H9 (cell line): ENCODE results near the gene CADPS. TPM values are rescaled to one million over a fixed set of nuclear protein-coding genes. Genes with fewer than 3 reads are reported as not detected.

ENCODE experiments used
- DNase-seq: peaks from one replicate; pipeline ENCODE4 v3.0.0-alpha.2; 2017
- H2AFZ ChIP-seq: one replicate; pipeline ENCODE4 v1.6.1; 2013; ENCODE audit warnings: mild to moderate bottlenecking, low read length, control low read depth, moderate library complexity
- H2AK5ac ChIP-seq: 2 replicates; pipeline ENCODE4 v1.6.1; 2013; ENCODE audit warnings: low read length, control low read depth, mixed read lengths; ENCODE audit not compliant: insufficient read length
- H2BK120ac ChIP-seq: one replicate; pipeline ENCODE4 v1.6.1; 2013; ENCODE audit warnings: low read depth, mild to moderate bottlenecking, low read length, control low read depth, inconsistent platforms; ENCODE audit not compliant: poor library complexity, severe bottlenecking
- H2BK12ac ChIP-seq: 2 replicates; pipeline ENCODE4 v1.6.1; 2013; ENCODE audit warnings: low read length, control low read depth, mixed read lengths, low read depth; ENCODE audit not compliant: insufficient read length
- H2BK15ac ChIP-seq: 2 replicates; pipeline ENCODE4 v1.6.1; 2013; ENCODE audit warnings: low read depth, low read length, control low read depth
- H2BK20ac ChIP-seq: one replicate; pipeline ENCODE4 v1.6.1; 2013; ENCODE audit warnings: low read depth, mild to moderate bottlenecking, low read length, control low read depth, inconsistent platforms; ENCODE audit not compliant: poor library complexity, severe bottlenecking
- H2BK5ac ChIP-seq: 2 replicates; pipeline ENCODE4 v1.6.1; 2013; ENCODE audit warnings: low read length, control low read depth, mixed read lengths; ENCODE audit not compliant: insufficient read length
- H3K14ac ChIP-seq: 2 replicates; pipeline ENCODE4 v1.6.1; 2013; ENCODE audit warnings: low read length, control low read depth; ENCODE audit not compliant: insufficient read depth
- H3K18ac ChIP-seq: 2 replicates; pipeline ENCODE4 v1.6.1; 2013; ENCODE audit warnings: low read depth, mild to moderate bottlenecking, mixed read lengths, low read length, control low read depth; ENCODE audit not compliant: insufficient read length
- H3K23ac ChIP-seq: 2 replicates; pipeline ENCODE4 v1.6.1; 2013; ENCODE audit warnings: low read length, control low read depth, mixed read lengths, low read depth; ENCODE audit not compliant: insufficient read length
- H3K23me2 ChIP-seq: 2 replicates; pipeline ENCODE4 v1.6.1; 2013; ENCODE audit warnings: low read depth, mild to moderate bottlenecking, mixed read lengths, low read length, control low read depth; ENCODE audit not compliant: insufficient read length, poor library complexity, severe bottlenecking
- H3K27ac ChIP-seq: 2 replicates; pipeline ENCODE4 v1.5.1; 2013; ENCODE audit warnings: low read length, control low read depth, mixed read lengths, low read depth; ENCODE audit not compliant: insufficient read length
- H3K27me3 ChIP-seq: 2 replicates; pipeline ENCODE4 v1.6.1; 2013; ENCODE audit warnings: low read length, control low read depth, inconsistent platforms; ENCODE audit not compliant: insufficient read depth
- H3K4ac ChIP-seq: 2 replicates; pipeline ENCODE4 v1.6.1; 2013; ENCODE audit warnings: low read depth, mild to moderate bottlenecking, control low read depth, inconsistent platforms, low read length, moderate library complexity
- H3K4me1 ChIP-seq: 2 replicates; pipeline ENCODE4 v1.6.1; 2013; ENCODE audit warnings: low read length, control low read depth, inconsistent platforms; ENCODE audit not compliant: insufficient read depth
- H3K4me2 ChIP-seq: 2 replicates; pipeline ENCODE4 v1.6.1; 2013; ENCODE audit warnings: low read length, control low read depth, mixed read lengths; ENCODE audit not compliant: insufficient read length, insufficient read depth
- H3K56ac ChIP-seq: 2 replicates; pipeline ENCODE4 v1.6.1; 2013; ENCODE audit warnings: low read depth, mild to moderate bottlenecking, mixed read lengths, low read length, control low read depth; ENCODE audit not compliant: insufficient read length
- H3K79me1 ChIP-seq: 2 replicates; pipeline ENCODE4 v1.6.1; 2013; ENCODE audit warnings: low read depth, mild to moderate bottlenecking, moderate library complexity, low read length, control low read depth, inconsistent platforms; ENCODE audit not compliant: insufficient read depth, poor library complexity, severe bottlenecking
- H3K79me2 ChIP-seq: 2 replicates; pipeline ENCODE4 v1.6.1; 2013; ENCODE audit warnings: low read length, control low read depth, inconsistent platforms; ENCODE audit not compliant: insufficient read depth
- H3K9ac ChIP-seq: 2 replicates; pipeline ENCODE4 v1.6.1; 2013; ENCODE audit warnings: low read length, control low read depth, mixed read lengths; ENCODE audit not compliant: insufficient read length; ENCODE audit errors: extremely low read depth
- H3K9me3 ChIP-seq: one replicate; pipeline ENCODE4 v1.6.1; 2013; ENCODE audit warnings: low read depth, low read length, inconsistent platforms; ENCODE audit not compliant: control insufficient read depth
- H3T11ph ChIP-seq: one replicate; pipeline ENCODE4 v1.6.1; 2013; ENCODE audit warnings: mild to moderate bottlenecking, low read length, control low read depth, inconsistent platforms
- H4K20me1 ChIP-seq: one replicate; pipeline ENCODE4 v1.6.1; 2013; ENCODE audit not compliant: control insufficient read depth, insufficient read length, insufficient read depth
- H4K5ac ChIP-seq: 2 replicates; pipeline ENCODE4 v1.6.1; 2013; ENCODE audit warnings: low read depth, mild to moderate bottlenecking, mixed read lengths, low read length, control low read depth; ENCODE audit not compliant: insufficient read length
- H4K8ac ChIP-seq: replicated peaks from 2 replicates; pipeline ENCODE4 v1.6.1; 2013; ENCODE audit warnings: low read length, control low read depth, mixed read lengths, low read depth; ENCODE audit not compliant: insufficient read length
- H4K91ac ChIP-seq: 2 replicates; pipeline ENCODE4 v1.6.1; 2013; ENCODE audit warnings: low read depth, mild to moderate bottlenecking, moderate library complexity, mixed read lengths, low read length, control low read depth; ENCODE audit not compliant: insufficient read length
- H3K27ac Mint-ChIP-seq, 3 experiments: 2 replicates in 2 of 3; 3 replicates in 1 of 3; pipeline ENCODE4 v1.8.0; 2020 to 2021; ENCODE audit warnings: mixed read lengths in 3 of 3, mild to moderate bottlenecking in 1 of 3, moderate library complexity in 1 of 3
- H3K27me3 Mint-ChIP-seq: 2 replicates; pipeline ENCODE4 v1.8.0; 2021; ENCODE audit warnings: low read depth, mild to moderate bottlenecking, moderate library complexity, mixed read lengths
- H3K36me3 Mint-ChIP-seq, 3 experiments: 2 replicates in 2 of 3; 3 replicates in 1 of 3; pipeline ENCODE4 v1.8.0; 2020 to 2021; ENCODE audit warnings: low read depth in 3 of 3, mixed read lengths in 3 of 3; ENCODE audit not compliant: insufficient read depth in 1 of 3
- H3K4me1 Mint-ChIP-seq, 2 experiments: 2 replicates each; pipeline ENCODE4 v1.8.0; 2020; ENCODE audit warnings: mixed read lengths in 2 of 2
- H3K4me3 Mint-ChIP-seq, 2 experiments: 2 replicates in 1 of 2; 3 replicates in 1 of 2; pipeline ENCODE4 v1.8.0; 2020 to 2021; ENCODE audit warnings: mild to moderate bottlenecking in 2 of 2, mixed read lengths in 2 of 2, moderate library complexity in 1 of 2
- H3K9me3 Mint-ChIP-seq, 2 experiments: 2 replicates in 1 of 2; 3 replicates in 1 of 2; pipeline ENCODE4 v1.8.0; 2020; ENCODE audit warnings: mild to moderate bottlenecking in 2 of 2, mixed read lengths in 2 of 2, moderate library complexity in 1 of 2
- CTCF ChIP-seq: fragments of 200-600 bp; sonication (generic); conservative IDR thresholded peaks from 3 replicates; pipeline ENCODE4 v1.8.0; 2021; ENCODE audit warnings: antibody characterized with exemption, mild to moderate bottlenecking
- WGBS: extraction: QIAGEN DNeasy Blood & Tissue Kit; methylation state at CpG from one replicate; pipeline ENCODE4 v1.1.7; 2013; ENCODE audit warnings: missing lambda C conversion rate, low lambda C conversion rate, mixed read lengths; ENCODE audit not compliant: insufficient read length; ENCODE audit errors: extremely low coverage; 5-methylcytosine and 5-hydroxymethylcytosine counted together
- total RNA-seq: library from RNA; stranded (reverse); gene quantifications from 2 replicates; pipeline ENCODE4 v1.2.1, GENCODE V29; 2021

Gene CADPS
- total RNA-seq, 1 experiment from 2014 or later = 6.6 TPM

DNA sequence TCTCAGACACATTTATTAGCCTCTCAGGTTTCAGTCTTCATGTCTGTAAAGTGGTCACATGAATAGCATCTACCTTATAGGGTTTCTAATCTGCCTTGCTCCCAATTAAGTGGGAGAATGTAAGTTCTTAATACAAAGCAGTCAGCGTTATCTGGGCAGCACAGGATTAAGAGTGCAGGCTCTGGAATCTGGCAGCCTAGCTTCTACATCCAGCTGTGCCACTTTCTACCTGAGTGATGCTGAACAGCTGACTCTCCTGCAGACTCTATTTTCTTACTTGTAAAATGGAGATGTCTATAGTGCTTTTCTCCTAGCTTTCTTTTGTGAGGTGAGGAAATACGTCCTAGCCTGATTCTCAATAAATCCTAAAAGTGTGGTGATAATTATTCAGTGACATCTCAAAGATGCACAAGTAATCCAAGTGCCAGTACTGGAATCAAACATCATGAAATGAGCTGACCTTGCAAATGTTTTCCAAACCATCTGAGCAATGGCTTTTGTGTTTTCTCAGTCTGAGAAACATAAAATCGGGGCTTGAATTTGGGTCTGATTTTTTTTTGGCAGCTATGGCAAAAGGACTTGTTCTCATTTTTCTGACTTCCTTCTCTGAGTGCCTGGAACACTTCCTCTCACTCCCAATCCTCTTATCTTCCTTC is 269.7 kb downstream of the CADPS start:
- Histone ChIP-seq H4K91ac (no peak overlapping the region), H3K79me2 (no peaks in the 10 kb centered on the region), H2AFZ (no peak overlapping the region), H2BK15ac (no peak overlapping the region), H2BK120ac (no peak overlapping the region), H2BK12ac (no peak overlapping the region), H3K4me2 (no peak overlapping the region), H3K4ac (no peak overlapping the region), H3K27me3 (no peaks in the 10 kb centered on the region), H3K23me2 (no peaks in the 10 kb centered on the region), H3K14ac (no peak overlapping the region), H3K18ac (no peak overlapping the region), H4K20me1 (no peaks in the 10 kb centered on the region), H3K27ac (no peak overlapping the region), H2BK5ac (no peak overlapping the region), H4K8ac (no peak overlapping the region), H2AK5ac (no peak overlapping the region), H3K9ac (no peak overlapping the region), H2BK20ac (no peak overlapping the region), H3K79me1 (no peaks in the 10 kb centered on the region), H4K5ac (no peak overlapping the region), H3K23ac (no peak overlapping the region), H3K9me3 (no peaks in the 10 kb centered on the region), H3T11ph (no peak overlapping the region), H3K4me1 (no peaks in the 10 kb centered on the region), H3K56ac (no peak overlapping the region)
- Mint-ChIP-seq H3K36me3 (no peaks in the 10 kb centered on the region), H3K27me3 (peaks cover 2% of the 10 kb centered on the region; the same call in 1 of the 2 replicates), H3K27ac (no peak overlapping the region), H3K4me1 (peaks cover 3 to 13% of the 10 kb centered on the region in 2 experiments; a peak in 3 of 4 replicates), H3K4me3 (no peak overlapping the region), H3K9me3 (no peaks in the 10 kb centered on the region)
- no peak for DNase-seq
- WGBS = no CpG with 5 or more reads among the region's 3 CpGs
- no peak for TF ChIP-seq CTCF
